H9 (cell line): ENCODE data around the gene CHPF. TPM values are rescaled to one million over a fixed set of nuclear protein-coding genes. Genes with fewer than 3 reads are reported as not detected.

Source experiments
- DNase-seq: peaks from one replicate; pipeline ENCODE4 v3.0.0-alpha.2; 2017
- H2AFZ ChIP-seq: one replicate; pipeline ENCODE4 v1.6.1; 2013; ENCODE audit warnings: mild to moderate bottlenecking, low read length, control low read depth, moderate library complexity
- H2AK5ac ChIP-seq: 2 replicates; pipeline ENCODE4 v1.6.1; 2013; ENCODE audit warnings: low read length, control low read depth, mixed read lengths; ENCODE audit not compliant: insufficient read length
- H2BK120ac ChIP-seq: one replicate; pipeline ENCODE4 v1.6.1; 2013; ENCODE audit warnings: low read depth, mild to moderate bottlenecking, low read length, control low read depth, inconsistent platforms; ENCODE audit not compliant: poor library complexity, severe bottlenecking
- H2BK12ac ChIP-seq: 2 replicates; pipeline ENCODE4 v1.6.1; 2013; ENCODE audit warnings: low read length, control low read depth, mixed read lengths, low read depth; ENCODE audit not compliant: insufficient read length
- H2BK15ac ChIP-seq: 2 replicates; pipeline ENCODE4 v1.6.1; 2013; ENCODE audit warnings: low read depth, low read length, control low read depth
- H2BK20ac ChIP-seq: one replicate; pipeline ENCODE4 v1.6.1; 2013; ENCODE audit warnings: low read depth, mild to moderate bottlenecking, low read length, control low read depth, inconsistent platforms; ENCODE audit not compliant: poor library complexity, severe bottlenecking
- H2BK5ac ChIP-seq: 2 replicates; pipeline ENCODE4 v1.6.1; 2013; ENCODE audit warnings: low read length, control low read depth, mixed read lengths; ENCODE audit not compliant: insufficient read length
- H3K14ac ChIP-seq: 2 replicates; pipeline ENCODE4 v1.6.1; 2013; ENCODE audit warnings: low read length, control low read depth; ENCODE audit not compliant: insufficient read depth
- H3K18ac ChIP-seq: 2 replicates; pipeline ENCODE4 v1.6.1; 2013; ENCODE audit warnings: low read depth, mild to moderate bottlenecking, mixed read lengths, low read length, control low read depth; ENCODE audit not compliant: insufficient read length
- H3K23ac ChIP-seq: 2 replicates; pipeline ENCODE4 v1.6.1; 2013; ENCODE audit warnings: low read length, control low read depth, mixed read lengths, low read depth; ENCODE audit not compliant: insufficient read length
- H3K23me2 ChIP-seq: 2 replicates; pipeline ENCODE4 v1.6.1; 2013; ENCODE audit warnings: low read depth, mild to moderate bottlenecking, mixed read lengths, low read length, control low read depth; ENCODE audit not compliant: insufficient read length, poor library complexity, severe bottlenecking
- H3K27ac ChIP-seq: 2 replicates; pipeline ENCODE4 v1.5.1; 2013; ENCODE audit warnings: low read length, control low read depth, mixed read lengths, low read depth; ENCODE audit not compliant: insufficient read length
- H3K27me3 ChIP-seq: 2 replicates; pipeline ENCODE4 v1.6.1; 2013; ENCODE audit warnings: low read length, control low read depth, inconsistent platforms; ENCODE audit not compliant: insufficient read depth
- H3K4ac ChIP-seq: 2 replicates; pipeline ENCODE4 v1.6.1; 2013; ENCODE audit warnings: low read depth, mild to moderate bottlenecking, control low read depth, inconsistent platforms, low read length, moderate library complexity
- H3K4me1 ChIP-seq: 2 replicates; pipeline ENCODE4 v1.6.1; 2013; ENCODE audit warnings: low read length, control low read depth, inconsistent platforms; ENCODE audit not compliant: insufficient read depth
- H3K4me2 ChIP-seq: 2 replicates; pipeline ENCODE4 v1.6.1; 2013; ENCODE audit warnings: low read length, control low read depth, mixed read lengths; ENCODE audit not compliant: insufficient read length, insufficient read depth
- H3K56ac ChIP-seq: 2 replicates; pipeline ENCODE4 v1.6.1; 2013; ENCODE audit warnings: low read depth, mild to moderate bottlenecking, mixed read lengths, low read length, control low read depth; ENCODE audit not compliant: insufficient read length
- H3K79me1 ChIP-seq: 2 replicates; pipeline ENCODE4 v1.6.1; 2013; ENCODE audit warnings: low read depth, mild to moderate bottlenecking, moderate library complexity, low read length, control low read depth, inconsistent platforms; ENCODE audit not compliant: insufficient read depth, poor library complexity, severe bottlenecking
- H3K79me2 ChIP-seq: 2 replicates; pipeline ENCODE4 v1.6.1; 2013; ENCODE audit warnings: low read length, control low read depth, inconsistent platforms; ENCODE audit not compliant: insufficient read depth
- H3K9ac ChIP-seq: 2 replicates; pipeline ENCODE4 v1.6.1; 2013; ENCODE audit warnings: low read length, control low read depth, mixed read lengths; ENCODE audit not compliant: insufficient read length; ENCODE audit errors: extremely low read depth
- H3K9me3 ChIP-seq: one replicate; pipeline ENCODE4 v1.6.1; 2013; ENCODE audit warnings: low read depth, low read length, inconsistent platforms; ENCODE audit not compliant: control insufficient read depth
- H3T11ph ChIP-seq: one replicate; pipeline ENCODE4 v1.6.1; 2013; ENCODE audit warnings: mild to moderate bottlenecking, low read length, control low read depth, inconsistent platforms
- H4K20me1 ChIP-seq: one replicate; pipeline ENCODE4 v1.6.1; 2013; ENCODE audit not compliant: control insufficient read depth, insufficient read length, insufficient read depth
- H4K5ac ChIP-seq: 2 replicates; pipeline ENCODE4 v1.6.1; 2013; ENCODE audit warnings: low read depth, mild to moderate bottlenecking, mixed read lengths, low read length, control low read depth; ENCODE audit not compliant: insufficient read length
- H4K8ac ChIP-seq: replicated peaks from 2 replicates; pipeline ENCODE4 v1.6.1; 2013; ENCODE audit warnings: low read length, control low read depth, mixed read lengths, low read depth; ENCODE audit not compliant: insufficient read length
- H4K91ac ChIP-seq: 2 replicates; pipeline ENCODE4 v1.6.1; 2013; ENCODE audit warnings: low read depth, mild to moderate bottlenecking, moderate library complexity, mixed read lengths, low read length, control low read depth; ENCODE audit not compliant: insufficient read length
- H3K27ac Mint-ChIP-seq, 3 experiments: 2 replicates in 2 of 3; 3 replicates in 1 of 3; pipeline ENCODE4 v1.8.0; 2020 to 2021; ENCODE audit warnings: mixed read lengths in 3 of 3, mild to moderate bottlenecking in 1 of 3, moderate library complexity in 1 of 3
- H3K27me3 Mint-ChIP-seq: 2 replicates; pipeline ENCODE4 v1.8.0; 2021; ENCODE audit warnings: low read depth, mild to moderate bottlenecking, moderate library complexity, mixed read lengths
- H3K36me3 Mint-ChIP-seq, 3 experiments: 2 replicates in 2 of 3; 3 replicates in 1 of 3; pipeline ENCODE4 v1.8.0; 2020 to 2021; ENCODE audit warnings: low read depth in 3 of 3, mixed read lengths in 3 of 3; ENCODE audit not compliant: insufficient read depth in 1 of 3
- H3K4me1 Mint-ChIP-seq, 2 experiments: 2 replicates each; pipeline ENCODE4 v1.8.0; 2020; ENCODE audit warnings: mixed read lengths in 2 of 2
- H3K4me3 Mint-ChIP-seq, 2 experiments: 2 replicates in 1 of 2; 3 replicates in 1 of 2; pipeline ENCODE4 v1.8.0; 2020 to 2021; ENCODE audit warnings: mild to moderate bottlenecking in 2 of 2, mixed read lengths in 2 of 2, moderate library complexity in 1 of 2
- H3K9me3 Mint-ChIP-seq, 2 experiments: 2 replicates in 1 of 2; 3 replicates in 1 of 2; pipeline ENCODE4 v1.8.0; 2020; ENCODE audit warnings: mild to moderate bottlenecking in 2 of 2, mixed read lengths in 2 of 2, moderate library complexity in 1 of 2
- WGBS: extraction: QIAGEN DNeasy Blood & Tissue Kit; methylation state at CpG from one replicate; pipeline ENCODE4 v1.1.7; 2013; ENCODE audit warnings: missing lambda C conversion rate, low lambda C conversion rate, mixed read lengths; ENCODE audit not compliant: insufficient read length; ENCODE audit errors: extremely low coverage; 5-methylcytosine and 5-hydroxymethylcytosine counted together
- total RNA-seq: library from RNA; stranded (reverse); gene quantifications from 2 replicates; pipeline ENCODE4 v1.2.1, GENCODE V29; 2021
- TF ChIP-seq, protein P1 (sequence below): fragments of 200-600 bp; sonication (generic); conservative IDR thresholded peaks from 3 replicates; pipeline ENCODE4 v1.8.0; 2021; ENCODE audit warnings: antibody characterized with exemption, mild to moderate bottlenecking

CHPF gene
- total RNA-seq, 1 experiment from 2014 or later = 46.5 TPM

DNA sequence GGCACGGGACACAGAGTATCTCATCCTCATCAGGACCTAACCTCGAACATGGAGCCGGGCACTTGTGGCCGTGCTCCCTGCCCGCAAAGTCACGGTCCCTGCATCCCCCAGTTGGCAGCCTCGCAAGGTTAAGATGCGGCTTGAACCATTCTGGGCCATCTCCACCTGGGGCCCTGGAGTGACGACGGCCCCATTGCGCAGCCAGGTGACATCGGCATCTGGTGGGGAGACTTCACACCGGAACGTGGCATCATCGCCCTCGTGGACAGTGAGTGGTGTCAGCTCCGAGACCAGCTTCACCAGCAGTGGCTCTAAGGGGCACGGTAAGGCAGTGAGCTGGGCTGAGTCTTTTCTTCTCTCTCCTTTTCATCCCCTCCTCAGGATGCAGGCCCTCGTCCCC, 12.8 kb upstream of the CHPF start:
- Histone ChIP-seq H3K9ac (no peak overlapping the region), H3K27me3 (peaks cover 4% of the 10 kb centered on the region; the same call in 1 of the 2 replicates), H2BK12ac (no peak overlapping the region), H2BK5ac (no peak overlapping the region), H3K4me2 (no peak overlapping the region), H2AK5ac (no peak overlapping the region), H2BK20ac (no peak overlapping the region), H4K91ac (no peak overlapping the region), H3K27ac (no peak overlapping the region), H3K9me3 (no peaks in the 10 kb centered on the region), H2BK15ac (no peak overlapping the region), H3K56ac (no peak overlapping the region), H3K79me2 (no peaks in the 10 kb centered on the region), H3K14ac (no peak overlapping the region), H3K4me1 (peaks cover 13% of the 10 kb centered on the region; the same call in 1 of the 2 replicates), H4K8ac (no peak overlapping the region), H3T11ph (no peak overlapping the region), H3K4ac (no peak overlapping the region), H2AFZ (no peak overlapping the region), H4K5ac (no peak overlapping the region), H3K79me1 (no peaks in the 10 kb centered on the region), H3K23me2 (peaks cover 7% of the 10 kb centered on the region), H3K23ac (no peak overlapping the region), H4K20me1 (no peaks in the 10 kb centered on the region), H2BK120ac (no peak overlapping the region), H3K18ac (no peak overlapping the region)
- Mint-ChIP-seq H3K36me3 (peaks cover 14 to 40% (median 37%) of the 10 kb centered on the region in 3 experiments), H3K27ac (no peak overlapping the region), H3K9me3 (no peaks in the 10 kb centered on the region; a peak in 1 of 5 replicates), H3K27me3 (peaks cover 24% of the 10 kb centered on the region), H3K4me3 (no peak overlapping the region), H3K4me1 (peaks cover 17 to 26% of the 10 kb centered on the region in 2 experiments)
- TF ChIP-seq, protein P1, sequence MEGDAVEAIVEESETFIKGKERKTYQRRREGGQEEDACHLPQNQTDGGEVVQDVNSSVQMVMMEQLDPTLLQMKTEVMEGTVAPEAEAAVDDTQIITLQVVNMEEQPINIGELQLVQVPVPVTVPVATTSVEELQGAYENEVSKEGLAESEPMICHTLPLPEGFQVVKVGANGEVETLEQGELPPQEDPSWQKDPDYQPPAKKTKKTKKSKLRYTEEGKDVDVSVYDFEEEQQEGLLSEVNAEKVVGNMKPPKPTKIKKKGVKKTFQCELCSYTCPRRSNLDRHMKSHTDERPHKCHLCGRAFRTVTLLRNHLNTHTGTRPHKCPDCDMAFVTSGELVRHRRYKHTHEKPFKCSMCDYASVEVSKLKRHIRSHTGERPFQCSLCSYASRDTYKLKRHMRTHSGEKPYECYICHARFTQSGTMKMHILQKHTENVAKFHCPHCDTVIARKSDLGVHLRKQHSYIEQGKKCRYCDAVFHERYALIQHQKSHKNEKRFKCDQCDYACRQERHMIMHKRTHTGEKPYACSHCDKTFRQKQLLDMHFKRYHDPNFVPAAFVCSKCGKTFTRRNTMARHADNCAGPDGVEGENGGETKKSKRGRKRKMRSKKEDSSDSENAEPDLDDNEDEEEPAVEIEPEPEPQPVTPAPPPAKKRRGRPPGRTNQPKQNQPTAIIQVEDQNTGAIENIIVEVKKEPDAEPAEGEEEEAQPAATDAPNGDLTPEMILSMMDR = no peak
- no peak for DNase-seq
- no CpG with 5 or more reads among the region's 19 CpGs for WGBS
